Hematopoietic multipotent progenitor cell treated with erythropoietin and hydrocortisone succinate and interleukin-3 and kit ligand, for 4 days (in vitro differentiated cells): ENCODE results near the gene PARD3.

Source experiments
- DNase-seq: peaks from one replicate; pipeline ENCODE4 v3.0.0-alpha.2; 2015

Gene PARD3

DNA sequence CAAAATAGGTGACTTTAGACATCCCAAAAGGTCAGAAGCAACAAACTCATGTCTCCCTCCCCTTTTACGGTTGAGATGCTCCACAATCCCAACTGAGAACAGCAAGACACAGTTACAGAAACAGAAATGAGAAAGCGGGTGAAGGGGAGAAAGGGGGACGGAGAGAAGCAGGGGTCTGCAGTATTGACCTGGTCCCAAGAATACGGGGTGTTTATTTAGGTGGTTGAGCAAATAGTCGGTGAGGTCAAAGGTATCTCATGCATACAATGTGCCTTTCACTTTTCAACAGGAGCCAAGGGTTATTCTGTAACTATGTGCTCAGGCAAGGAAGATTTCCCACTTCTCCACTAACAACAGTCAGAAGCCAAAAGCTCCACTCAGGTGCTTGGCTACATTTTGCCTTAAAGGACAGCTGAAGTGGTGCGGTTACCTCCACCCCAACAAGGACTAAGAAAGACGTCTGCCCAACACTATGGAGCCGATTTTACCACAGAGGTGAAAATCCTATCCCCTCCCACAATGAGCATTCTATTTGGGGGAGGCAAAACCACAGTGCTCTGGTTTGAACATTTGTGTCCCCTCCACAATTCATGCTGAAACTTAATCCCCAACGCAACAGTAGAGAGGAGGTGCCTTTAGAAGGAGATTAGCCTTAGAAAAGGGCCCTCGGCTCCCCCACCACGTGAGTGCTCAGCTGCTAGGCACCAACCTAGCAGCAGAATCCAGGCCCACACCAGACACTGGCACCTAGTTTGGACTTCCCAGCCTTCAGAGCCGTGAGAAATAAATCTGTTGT is 77.9 kb downstream of the PARD3 start:
- DNase-seq = no peak

DNA sequence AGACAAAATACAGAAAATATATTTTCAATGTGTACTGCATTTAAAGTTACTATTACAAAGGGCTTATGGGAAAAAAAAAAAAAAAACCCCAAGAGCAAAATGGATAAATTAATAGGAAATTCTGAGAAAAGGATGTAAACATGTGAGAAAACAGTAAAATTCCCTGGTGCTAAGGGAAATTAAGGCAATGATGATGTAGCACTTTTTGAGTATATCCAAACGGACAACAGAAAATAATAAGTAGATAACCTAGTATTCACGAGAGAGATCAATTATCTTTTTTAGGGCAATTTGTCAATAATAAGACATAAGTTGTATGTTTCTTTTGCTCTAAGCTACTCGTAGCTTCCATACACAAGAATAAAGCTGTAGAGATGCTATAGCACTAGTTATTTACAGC is 80.2 kb downstream of the PARD3 start:
- no peak for DNase-seq

DNA sequence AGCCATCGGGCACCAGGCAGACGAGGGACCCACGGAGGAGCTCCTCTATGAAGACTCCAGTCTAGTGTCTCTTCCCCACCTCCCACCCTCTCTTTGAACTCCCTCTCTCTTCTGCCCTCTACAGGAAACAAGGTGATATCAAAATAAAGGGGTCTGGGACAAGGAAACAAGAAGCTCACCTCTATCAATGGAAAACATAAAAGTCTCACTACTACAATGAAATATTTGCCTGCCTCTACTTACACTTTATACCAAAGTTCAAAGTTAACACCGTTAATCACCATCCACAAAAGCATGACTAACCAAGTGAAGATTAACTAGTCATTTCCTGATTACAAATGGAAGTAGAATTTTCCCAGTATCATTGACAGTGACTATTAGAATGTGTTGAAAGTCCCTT is 82.2 kb downstream of the PARD3 start:
- peak; percentile 54 for DNase-seq

- DNase-seq = no peak
Measured at GRCh38 chr10:34731885-34732701, 83.0 kb downstream of the PARD3 start.

GRCh38 chr10:34731213-34731612 is 83.9 kb downstream of the PARD3 start:
- no peak for DNase-seq

DNA sequence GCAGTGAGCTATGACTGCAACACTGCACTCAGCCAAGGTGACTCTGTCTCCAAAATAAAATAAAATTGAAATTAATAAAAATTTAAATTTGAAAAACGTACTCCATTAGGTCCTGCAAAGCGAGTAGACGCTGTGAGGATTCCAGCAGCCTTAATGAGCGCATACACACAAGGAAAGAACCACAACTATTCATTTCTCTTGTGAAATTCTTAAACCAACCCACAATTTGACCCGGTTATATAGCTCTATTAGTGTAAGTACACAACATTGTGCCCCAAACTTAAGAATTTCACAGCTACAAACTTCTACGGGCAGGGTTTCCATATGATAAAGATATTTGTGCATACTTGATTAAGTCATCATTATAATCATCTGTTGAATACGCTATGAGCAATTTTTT is 84.4 kb downstream of the PARD3 start:
- DNase-seq = no peak

DNA sequence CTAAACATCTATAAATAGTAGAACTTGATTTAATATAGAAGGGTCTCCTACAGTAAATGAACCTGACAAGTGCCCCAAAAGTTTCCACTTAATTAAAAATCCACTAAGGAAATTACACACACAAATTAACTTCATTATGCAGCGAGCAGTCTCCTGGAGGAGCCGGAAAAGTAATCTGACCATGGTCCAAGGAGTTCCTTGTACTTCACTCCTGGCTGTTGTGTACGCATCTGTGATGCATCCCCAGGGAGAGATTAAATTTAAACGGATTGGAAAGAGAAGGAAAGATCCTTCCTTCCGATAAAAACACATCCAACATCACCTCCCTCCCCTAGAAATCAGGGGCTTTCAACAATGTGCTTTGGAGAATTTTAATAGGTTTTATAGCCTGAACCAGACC is 85.5 kb downstream of the PARD3 start:
- no peak for DNase-seq

- DNase-seq = no peak
Measured at GRCh38 chr10:34728361-34728760, 86.7 kb downstream of the PARD3 start.

DNA sequence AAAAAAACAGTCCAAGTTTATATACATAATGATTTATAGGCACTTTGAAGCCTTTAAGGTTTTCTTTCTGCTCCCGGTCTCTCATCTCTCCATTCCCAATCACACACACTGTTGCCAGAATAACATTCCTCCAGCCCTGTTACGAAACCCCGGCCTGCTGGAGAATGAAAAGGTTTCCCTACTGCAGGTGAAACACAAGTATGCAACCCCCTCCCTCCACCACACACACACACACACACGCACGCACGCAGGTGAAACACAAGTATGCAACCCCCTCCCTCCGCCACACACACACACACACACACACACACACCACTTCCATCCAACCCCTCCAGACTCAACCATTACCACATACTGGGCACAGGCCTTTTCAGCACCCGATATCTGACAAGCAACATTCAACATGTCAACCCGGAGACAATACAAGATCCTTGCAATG is 87.5 kb downstream of the PARD3 start:
- no peak for DNase-seq

- no peak for DNase-seq
Measured at GRCh38 chr10:34726862-34727261, 88.2 kb downstream of the PARD3 start.

DNA sequence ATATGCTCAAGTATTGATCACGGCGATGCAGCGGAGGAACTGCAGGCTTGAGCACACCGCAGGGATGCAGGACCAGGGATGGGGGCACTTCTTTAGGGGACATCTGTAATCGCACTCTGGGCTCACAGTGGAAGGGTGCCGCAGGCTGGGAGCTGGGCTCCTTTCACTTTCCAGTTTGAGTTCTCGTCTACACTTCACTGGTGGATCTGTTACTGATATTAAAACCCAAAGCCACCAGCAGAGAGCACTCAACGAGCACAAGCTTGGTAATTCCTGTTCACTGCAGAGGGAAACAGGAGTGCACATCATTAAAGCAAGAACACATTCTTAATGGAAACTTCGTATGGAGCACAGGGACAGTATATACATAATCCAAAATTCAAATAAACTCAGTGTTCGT is 91.3 kb downstream of the PARD3 start:
- peak; percentile 49 for DNase-seq

DNA sequence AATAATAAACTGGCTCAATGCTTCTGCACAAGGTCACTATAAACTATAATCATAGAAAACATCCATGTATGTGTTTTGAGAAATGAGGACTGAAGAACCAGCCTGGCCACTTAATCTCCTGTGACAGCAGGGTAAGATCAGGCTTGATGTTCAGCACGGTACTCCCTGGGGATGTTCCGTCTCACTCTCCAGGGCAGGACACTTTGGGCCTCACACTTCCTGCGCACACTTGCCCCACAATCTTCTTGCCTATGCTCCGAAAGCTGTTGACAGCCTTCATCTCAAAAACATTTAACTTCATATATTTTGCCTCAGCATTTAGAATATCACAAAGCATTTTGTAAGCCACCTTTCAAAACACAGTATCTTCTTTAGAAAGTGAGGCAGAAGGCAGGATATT is 92.7 kb downstream of the PARD3 start:
- no peak for DNase-seq

- DNase-seq = no peak
Measured at GRCh38 chr10:34721208-34721840, 93.8 kb downstream of the PARD3 start.

DNA sequence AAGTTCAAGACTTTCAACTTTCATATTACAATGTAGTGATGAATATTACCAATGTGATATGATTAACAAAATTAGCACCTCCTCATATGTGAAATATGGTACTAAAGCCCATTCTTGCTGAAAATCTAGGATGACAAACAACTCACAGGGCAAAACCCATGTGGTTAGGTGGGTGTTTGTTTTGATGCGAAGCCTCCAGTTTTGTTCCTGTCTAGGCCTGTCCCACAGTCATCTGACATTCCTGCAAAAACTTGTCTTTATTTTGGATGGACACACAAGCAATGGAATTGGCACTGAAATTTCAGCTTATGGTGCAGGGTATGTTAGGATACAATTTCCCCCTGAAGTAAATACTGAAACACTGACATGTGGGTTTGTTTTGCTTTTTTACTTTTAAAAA is 95.3 kb downstream of the PARD3 start:
- DNase-seq = no peak

GRCh38 chr10:34719328-34719727 is 95.8 kb downstream of the PARD3 start:
- no peak for DNase-seq

GRCh38 chr10:34717429-34717828 is 97.7 kb downstream of the PARD3 start:
- DNase-seq = no peak

- peak; percentile 93 for DNase-seq
Measured at GRCh38 chr10:34716958-34717357, 98.1 kb downstream of the PARD3 start.

GRCh38 chr10:34716234-34716633 is 98.9 kb downstream of the PARD3 start:
- DNase-seq = no peak

DNA sequence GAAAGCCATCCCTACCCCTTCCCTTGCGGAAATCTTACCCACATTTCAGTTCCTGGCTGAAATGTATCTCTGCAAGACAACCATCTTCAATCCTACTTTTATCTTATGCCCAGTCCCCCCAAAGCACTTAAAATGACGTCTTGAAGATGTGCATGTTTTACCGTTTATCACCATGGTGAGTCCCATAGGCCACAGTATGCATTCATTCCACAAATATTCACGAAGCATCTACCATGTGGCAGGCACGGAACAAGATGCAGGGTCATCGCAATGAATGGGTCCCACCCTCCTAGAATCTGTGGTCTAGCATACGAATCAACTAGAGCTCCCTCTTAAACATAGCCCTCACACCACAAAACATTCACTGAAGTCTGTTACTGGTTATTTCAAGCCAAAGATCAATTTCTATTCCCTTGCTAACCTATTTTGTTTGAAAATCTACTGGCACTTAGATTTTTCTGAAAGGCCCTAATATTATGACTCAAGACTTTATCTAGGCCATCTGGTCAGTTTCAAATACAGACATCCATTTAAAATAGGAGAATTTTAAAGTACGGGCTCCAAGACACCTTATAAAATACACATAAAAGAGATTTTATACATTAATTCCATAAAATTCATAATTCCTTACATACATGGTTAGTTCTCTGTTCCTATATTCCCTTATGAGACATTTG is 99.4 kb downstream of the PARD3 start:
- DNase-seq = no peak

- DNase-seq = no peak
Measured at GRCh38 chr10:34713875-34714274, 101.2 kb downstream of the PARD3 start.

DNA sequence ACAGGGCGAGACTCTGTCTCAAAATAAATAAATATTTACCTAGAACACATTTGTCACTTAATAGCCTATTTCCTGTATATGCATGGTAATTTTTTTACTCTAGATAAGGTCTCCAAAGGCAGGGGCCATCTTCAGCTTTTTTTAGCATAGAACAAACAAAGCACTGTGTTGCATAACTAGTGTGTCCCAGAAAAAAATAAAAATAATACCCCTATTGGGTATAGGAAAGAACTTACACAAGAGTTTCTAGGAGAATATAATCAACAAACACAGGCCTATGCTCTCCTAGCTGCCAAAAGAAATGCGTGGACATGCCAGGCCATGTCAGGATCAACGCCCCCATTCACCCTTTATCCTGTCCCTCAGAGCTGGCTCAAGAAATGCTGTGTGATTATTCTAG is 103.6 kb downstream of the PARD3 start:
- no peak for DNase-seq

DNA sequence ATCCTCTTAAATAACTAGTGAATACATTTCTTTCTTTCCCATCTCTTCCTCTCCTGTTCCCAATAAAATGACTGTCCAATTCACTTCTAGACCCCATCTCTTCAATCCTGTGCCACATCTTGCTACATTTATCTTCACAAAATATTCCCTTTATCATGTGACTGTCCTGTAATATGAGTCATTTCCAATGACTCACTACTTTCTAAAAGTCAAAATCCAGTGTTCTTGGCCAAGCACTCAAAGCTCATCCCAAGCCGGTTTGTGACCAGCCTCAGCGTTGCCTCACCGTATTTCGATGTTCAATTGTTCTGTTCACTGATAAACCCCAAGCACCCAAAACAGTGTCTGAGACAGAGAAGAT is 104.7 kb downstream of the PARD3 start:
- DNase-seq = no peak

GRCh38 chr10:34709637-34710390 is 105.3 kb downstream of the PARD3 start:
- no peak for DNase-seq
